HepG2 (cell line): ENCODE measurements around the gene SLC25A10. TPM values are rescaled to one million over a fixed set of nuclear protein-coding genes. Genes with fewer than 3 reads are reported as not detected.

Source experiments
- ATAC-seq: fragments of 200-7000 bp; cut with Tn5 transposase; 3 replicates; pipeline ENCODE4 v1.9.1; 2020; ENCODE audit warnings: mild to moderate bottlenecking, moderate library complexity
- BruUV-seq: library from RNA; stranded (reverse); fragments of 400-500 nt; replicated peaks from 2 replicates; lab custom pipeline; 2021; lab: Mats Ljungman, UMichigan
- CTCF ChIA-PET: fragments of 300-600 bp; formaldehyde crosslinking; extraction: SDS; loops from one replicate; lab custom pipeline; 2021; ENCODE audit warnings: low total read pairs, inconsistent platforms, low intra/inter-chr PET ratio; lab: Yijun Ruan, JAX
- POLR2A ChIA-PET: fragments of 350-600 bp; sonication (Branson Sonifier 250); formaldehyde crosslinking; loops from one replicate; lab custom pipeline; 2020; ENCODE audit warnings: antibody characterized with exemption, inconsistent platforms; lab: Yijun Ruan, JAX
- DNase-seq: peaks from one replicate; pipeline ENCODE4 v3.0.0-alpha.2; 2015; ENCODE audit warnings: low spot score
- FAIRE-seq: peaks from 3 replicates; lab custom pipeline; 2011; peaks lifted over from hg19 to GRCh38; lab: Jason Lieb, UNC
- H2AFZ ChIP-seq: one replicate; pipeline ENCODE4 v1.6.1; 2011; ENCODE audit warnings: low read length, inconsistent platforms
- H3K27ac ChIP-seq: fragments of 300-600 bp; 3 replicates; pipeline ENCODE4 v1.8.0; 2011; ENCODE audit warnings: mixed run types, mild to moderate bottlenecking, mixed read lengths, low read length, inconsistent platforms; ENCODE audit not compliant: insufficient read depth; ENCODE audit errors: extremely low read length
- H3K27me3 ChIP-seq, 2 experiments: fragments of 200-600 bp in 1 of 2; 2 replicates in 1 of 2; 3 replicates in 1 of 2; pipeline versions ENCODE4 v1.6.0 to v1.8.0; 2011; ENCODE audit warnings: low read length in 2 of 2, mild to moderate bottlenecking in 2 of 2, moderate library complexity in 2 of 2, inconsistent platforms in 1 of 2; ENCODE audit not compliant: insufficient read depth in 2 of 2, control insufficient read depth in 1 of 2
- H3K36me3 ChIP-seq, 2 experiments: fragments of 200-600 bp in 1 of 2; replicated peaks in 1 of 2; 2 replicates in 1 of 2; 3 replicates in 1 of 2; pipeline versions ENCODE4 v1.5.1 to v1.8.0; 2011; ENCODE audit warnings: low read length in 2 of 2, inconsistent platforms in 1 of 2; ENCODE audit not compliant: insufficient read depth in 2 of 2, control insufficient read depth in 1 of 2
- H3K4me1 ChIP-seq: 2 replicates; pipeline ENCODE4 v1.5.1; 2012; ENCODE audit warnings: low read length, inconsistent platforms; ENCODE audit not compliant: insufficient read depth
- H3K4me2 ChIP-seq: 2 replicates; pipeline ENCODE4 v1.6.0; 2011; ENCODE audit warnings: low read depth, low read length, inconsistent platforms
- H3K4me3 ChIP-seq, 3 experiments: fragments of 200-600 bp in 1 of 3; sonication (generic), shearing (Covaris generic) in 1 of 3; replicated peaks in 1 of 3; 2 replicates each; pipeline ENCODE4 v1.5.1; 2011 to 2016; ENCODE audit warnings: low read length in 3 of 3, inconsistent platforms in 2 of 3, low read depth in 2 of 3, mild to moderate bottlenecking in 2 of 3, control low read depth in 1 of 3, mixed read lengths in 1 of 3; ENCODE audit not compliant: insufficient read depth in 1 of 3
- H3K79me2 ChIP-seq: one replicate; pipeline ENCODE4 v1.6.1; 2011; ENCODE audit warnings: low read length, inconsistent platforms; ENCODE audit not compliant: insufficient read depth
- H3K9ac ChIP-seq: 2 replicates; pipeline ENCODE4 v1.6.0; 2011; ENCODE audit warnings: mild to moderate bottlenecking, low read depth, low read length, inconsistent platforms; ENCODE audit not compliant: insufficient read depth
- H3K9me3 ChIP-seq: 2 replicates; pipeline ENCODE4 v1.5.1; 2012; ENCODE audit warnings: mild to moderate bottlenecking, low read length
- H4K20me1 ChIP-seq: 2 replicates; pipeline ENCODE4 v1.6.0; 2011; ENCODE audit warnings: inconsistent platforms, mild to moderate bottlenecking, low read length, moderate library complexity; ENCODE audit not compliant: insufficient read depth
- AKAP8 ChIP-seq: sonication (generic); formaldehyde crosslinking; IDR thresholded peaks from 2 replicates; pipeline ENCODE4 v1.5.1; 2020; ENCODE audit warnings: mild to moderate bottlenecking, missing genetic modification reagents
- DNMT1 ChIP-seq: sonication (generic); formaldehyde crosslinking; IDR thresholded peaks from 2 replicates; pipeline ENCODE4 v1.5.1; 2020; ENCODE audit warnings: mild to moderate bottlenecking, missing genetic modification reagents
- ELF3 ChIP-seq: IDR thresholded peaks from 2 replicates; pipeline ENCODE4 v1.6.1; 2016; ENCODE audit warnings: missing genetic modification reagents, missing compliant biosample characterization
- FOXO1 ChIP-seq: sonication (generic); formaldehyde crosslinking; IDR thresholded peaks from 2 replicates; pipeline ENCODE4 v1.4.0; 2020; ENCODE audit warnings: missing genetic modification reagents
- NPAS2 ChIP-seq: sonication (generic); formaldehyde crosslinking; IDR thresholded peaks from 2 replicates; pipeline ENCODE4 v1.8.0; 2022; ENCODE audit warnings: mild to moderate bottlenecking, missing genetic modification reagents, borderline replicate concordance
- PAF1 ChIP-seq: IDR thresholded peaks from 2 replicates; pipeline ENCODE4 v1.6.1; 2016; ENCODE audit warnings: missing genetic modification reagents, missing compliant biosample characterization
- RBFOX2 ChIP-seq: fragments of 200-400 bp; formaldehyde crosslinking; IDR thresholded peaks from 2 replicates; pipeline ENCODE4 v1.6.1; 2017; ENCODE audit warnings: low read depth, mild to moderate bottlenecking, low read length
- RXRA ChIP-seq: sonication (generic); formaldehyde crosslinking; IDR thresholded peaks from 2 replicates; pipeline ENCODE4 v1.5.1; 2020; ENCODE audit warnings: missing genetic modification reagents
- SOX13 ChIP-seq, 3 experiments: fragments of 450-650 bp in 1 of 3; sonication (generic) in 1 of 3; formaldehyde crosslinking in 1 of 3; IDR thresholded peaks in 2 of 3; conservative IDR thresholded peaks in 1 of 3; 2 replicates each; pipeline versions ENCODE4 v1.5.0 to v1.6.1; 2016 to 2020; ENCODE audit warnings: antibody characterized with exemption in 1 of 3, mild to moderate bottlenecking in 1 of 3, missing compliant biosample characterization in 1 of 3, missing genetic modification reagents in 1 of 3, moderate library complexity in 1 of 3
- TBL1XR1 ChIP-seq: fragments of 150-350 bp; IDR thresholded peaks from 2 replicates; pipeline ENCODE4 v1.6.1; 2014; ENCODE audit warnings: borderline replicate concordance, low read length; ENCODE audit not compliant: partially characterized antibody
- TCF7 ChIP-seq: sonication (generic); IDR thresholded peaks from 2 replicates; pipeline ENCODE4 v1.6.1; 2016; ENCODE audit warnings: antibody characterized with exemption, low read depth
- ZC3H4 ChIP-seq: sonication (generic); formaldehyde crosslinking; IDR thresholded peaks from 2 replicates; pipeline ENCODE4 v1.4.0; 2020; ENCODE audit warnings: missing genetic modification reagents, borderline replicate concordance
- ZNF232 ChIP-seq: sonication (generic); formaldehyde crosslinking; IDR thresholded peaks from 2 replicates; pipeline ENCODE4 v1.4.0; 2020; ENCODE audit warnings: missing genetic modification reagents, borderline replicate concordance
- ZNF574 ChIP-seq: sonication (generic); formaldehyde crosslinking; IDR thresholded peaks from 2 replicates; pipeline ENCODE4 v1.4.0; 2020; ENCODE audit warnings: missing genetic modification reagents
- WGBS: methylation state at CpG from one replicate; pipeline ENCODE4 v1.1.6; 2017; ENCODE audit warnings: low lambda C conversion rate; 5-methylcytosine and 5-hydroxymethylcytosine counted together
- in situ Hi-C: cut with HindIII; loops from 2 replicates; pipeline ENCODE4 v1.10.0; 2017; ENCODE audit warnings: low pct_unique_long_range_greater_than_20kb; ENCODE audit not compliant: extremely low pct_ligation_motif_present
- intact Hi-C: fragments of 100-400 bp; cut with micrococcal nuclease; formaldehyde crosslinking; loops from one replicate; pipeline ENCODE4 v1.10.0; 2022; ENCODE audit not compliant: unreplicated experiment
- polyA plus RNA-seq, 8 experiments: library from polyadenylated mRNA; depleted of rRNA in 3 of 8; stranded (reverse) in 7 of 8; unstranded in 1 of 8; fragments of >200 nt; fragmentation: Illumina TruSeq in 4 of 8; extraction: Trizol in 4 of 8; gene quantifications; 2 replicates each; pipeline versions ENCODE4 v1.2.1 to v1.2.3, GENCODE V29; 2011 to 2016; ENCODE audit warnings: low read depth in 4 of 8, missing spikeins in 1 of 8, mixed read lengths in 1 of 8; ENCODE audit not compliant: insufficient read depth in 1 of 8
- total RNA-seq, 5 experiments: library from RNA; depleted of rRNA; stranded (reverse); fragments of >200 nt; fragmentation: Illumina TruSeq; extraction: Trizol; gene quantifications; 2 replicates each; pipeline ENCODE4 v1.2.3, GENCODE V29; 2016; ENCODE audit warnings: low read depth in 1 of 5
- TF ChIP-seq, protein P1 (sequence below): sonication (generic); formaldehyde crosslinking; IDR thresholded peaks from 2 replicates; pipeline ENCODE4 v1.5.0; 2020; ENCODE audit warnings: mild to moderate bottlenecking, missing genetic modification reagents, borderline replicate concordance

SLC25A10 gene
- total and polyA plus RNA-seq, 2 of the 13 experiments (the other 11 are each of a cell fraction or from before 2014, with no cell fraction given), result 46.5 to 140 TPM

DNA sequence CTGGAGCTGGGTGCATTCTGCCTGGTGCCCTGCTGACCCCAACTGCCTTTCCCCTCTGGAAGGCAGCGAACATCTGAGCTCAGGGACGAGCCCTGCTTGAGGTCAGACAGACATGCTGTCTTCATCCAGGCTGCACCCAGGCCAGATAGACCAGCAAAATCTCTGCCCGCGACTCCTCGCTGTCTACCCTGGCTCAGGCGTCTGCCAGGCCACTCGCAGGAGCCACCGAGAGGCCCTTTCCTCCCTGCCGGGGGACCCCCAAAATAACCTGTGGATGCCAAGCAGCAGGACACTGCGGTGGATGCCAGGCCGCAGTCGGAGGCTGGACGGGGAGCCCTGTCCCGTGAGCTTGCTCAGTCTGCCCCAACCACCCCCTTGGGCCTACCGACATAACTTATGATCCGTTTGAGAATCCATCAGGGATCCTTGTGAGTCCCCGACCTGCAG is 3.3 kb upstream of the SLC25A10 start (continued):
- TF ChIP-seq AKAP8 (CRISPR knock-in tag) (0 out of 2 replicates have a peak, but pooled peaks have one; percentile 27), PAF1 (CRISPR knock-in tag) (peak; percentile 63; the same call in 1 of the 2 replicates), ELF3 (CRISPR knock-in tag) (no peak), RBFOX2 (peak; percentile 59; the same call in 1 of the 2 replicates), ZNF232 (CRISPR knock-in tag) (0 out of 2 replicates have a peak, but pooled peaks have one; percentile 23), FOXO1 (CRISPR knock-in tag) (no peak), RXRA (CRISPR knock-in tag) (0 out of 2 replicates have a peak, but pooled peaks have one; percentile 7), ZC3H4 (CRISPR knock-in tag) (0 out of 2 replicates have a peak, but pooled peaks have one; percentile 31), NPAS2 (no peak)

- Histone ChIP-seq H3K27me3 (no peaks in the 10 kb centered on the region; a peak in 1 of 5 replicates), H3K79me2 (peaks cover 31% of the 10 kb centered on the region), H3K9me3 (no peaks in the 10 kb centered on the region), H4K20me1 (no peaks in the 10 kb centered on the region), H3K4me1 (peaks cover 32% of the 10 kb centered on the region), H3K4me3 (peak overlapping the region in 2 of 3 experiments; percentile 6 to 92; a peak in 1 of 6 replicates), H3K36me3 (peaks cover 18 to 37% of the 10 kb centered on the region in 2 experiments), H3K9ac (peak overlapping the region; percentile 93), H3K4me2 (peak overlapping the region; percentile 96), H2AFZ (no peak overlapping the region), H3K27ac (peak overlapping the region; percentile 93)
- BruUV-seq, result no TSS peak
- WGBS, result 85% methylated on average over 24 of the region's 29 CpGs
- DNase-seq (peak; percentile 34), FAIRE-seq (no peak), ATAC-seq (no peak)
- in situ Hi-C loops (no loop called here), intact Hi-C loops (no loop called here)
- POLR2A ChIA-PET, result interaction anchor here (0.8 to 6.3 kb wide), 7 partner anchors 8 to 44 kb away, joined by 3 to 143 read pairs (median 50); partner anchors contain the start of genes ARL16, CCDC137, HGS and MRPL12
- CTCF ChIA-PET, result no interaction called here
- TF ChIP-seq DNMT1 (CRISPR knock-in tag), result no peak
- TF ChIP-seq ZNF574 (CRISPR knock-in tag), result 0 out of 2 replicates have a peak, but pooled peaks have one; percentile 21
- TF ChIP-seq TBL1XR1, result no peak
- TF ChIP-seq TCF7, result no peak
- no peak for TF ChIP-seq SOX13 (IDR thresholded peaks at IDR 0.05)
- peak in 1 of 2 experiments; percentile 9; a peak in 1 of 4 replicates for TF ChIP-seq SOX13 (CRISPR knock-in tag; conservative IDR thresholded peaks at IDR 0.05 in 1 of 2, IDR thresholded peaks at IDR 0.05 in 1 of 2)
- TF ChIP-seq, protein P1, sequence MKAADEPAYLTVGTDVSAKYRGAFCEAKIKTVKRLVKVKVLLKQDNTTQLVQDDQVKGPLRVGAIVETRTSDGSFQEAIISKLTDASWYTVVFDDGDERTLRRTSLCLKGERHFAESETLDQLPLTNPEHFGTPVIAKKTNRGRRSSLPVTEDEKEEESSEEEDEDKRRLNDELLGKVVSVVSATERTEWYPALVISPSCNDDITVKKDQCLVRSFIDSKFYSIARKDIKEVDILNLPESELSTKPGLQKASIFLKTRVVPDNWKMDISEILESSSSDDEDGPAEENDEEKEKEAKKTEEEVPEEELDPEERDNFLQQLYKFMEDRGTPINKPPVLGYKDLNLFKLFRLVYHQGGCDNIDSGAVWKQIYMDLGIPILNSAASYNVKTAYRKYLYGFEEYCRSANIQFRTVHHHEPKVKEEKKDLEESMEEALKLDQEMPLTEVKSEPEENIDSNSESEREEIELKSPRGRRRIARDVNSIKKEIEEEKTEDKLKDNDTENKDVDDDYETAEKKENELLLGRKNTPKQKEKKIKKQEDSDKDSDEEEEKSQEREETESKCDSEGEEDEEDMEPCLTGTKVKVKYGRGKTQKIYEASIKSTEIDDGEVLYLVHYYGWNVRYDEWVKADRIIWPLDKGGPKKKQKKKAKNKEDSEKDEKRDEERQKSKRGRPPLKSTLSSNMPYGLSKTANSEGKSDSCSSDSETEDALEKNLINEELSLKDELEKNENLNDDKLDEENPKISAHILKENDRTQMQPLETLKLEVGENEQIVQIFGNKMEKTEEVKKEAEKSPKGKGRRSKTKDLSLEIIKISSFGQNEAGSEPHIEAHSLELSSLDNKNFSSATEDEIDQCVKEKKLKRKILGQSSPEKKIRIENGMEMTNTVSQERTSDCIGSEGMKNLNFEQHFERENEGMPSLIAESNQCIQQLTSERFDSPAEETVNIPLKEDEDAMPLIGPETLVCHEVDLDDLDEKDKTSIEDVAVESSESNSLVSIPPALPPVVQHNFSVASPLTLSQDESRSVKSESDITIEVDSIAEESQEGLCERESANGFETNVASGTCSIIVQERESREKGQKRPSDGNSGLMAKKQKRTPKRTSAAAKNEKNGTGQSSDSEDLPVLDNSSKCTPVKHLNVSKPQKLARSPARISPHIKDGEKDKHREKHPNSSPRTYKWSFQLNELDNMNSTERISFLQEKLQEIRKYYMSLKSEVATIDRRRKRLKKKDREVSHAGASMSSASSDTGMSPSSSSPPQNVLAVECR (CRISPR knock-in tag), result peak; percentile 31; the same call in 1 of the 2 replicates
These were observed 1.4 kb upstream of the SLC25A10 start for GRCh38 chr17:81710514-81711308.
